HEK293 (cell line): ENCODE results near the gene EPOP.

Experiments
- CTCF ChIP-seq: fragments of 450-650 bp; formaldehyde crosslinking; IDR thresholded peaks from 2 replicates; pipeline ENCODE4 v1.5.1; 2016; ENCODE audit warnings: missing biosample characterization, missing genetic modification characterization
- GLI2 ChIP-seq: fragments of 450-650 bp; formaldehyde crosslinking; IDR thresholded peaks from 2 replicates; pipeline ENCODE4; 2017; ENCODE audit warnings: missing biosample characterization, missing genetic modification characterization, low read depth, borderline replicate concordance
- GLIS1 ChIP-seq: fragments of 450-650 bp; formaldehyde crosslinking; IDR thresholded peaks from 2 replicates; pipeline ENCODE4 v1.5.1; 2016; ENCODE audit warnings: missing biosample characterization, missing genetic modification characterization
- HOXA7 ChIP-seq: sonication (generic); formaldehyde crosslinking; IDR thresholded peaks from 2 replicates; pipeline ENCODE4 v1.8.1; 2022; ENCODE audit warnings: missing genetic modification reagents, borderline replicate concordance
- KLF1 ChIP-seq: fragments of 450-650 bp; formaldehyde crosslinking; IDR thresholded peaks from 2 replicates; pipeline ENCODE4 v1.5.1; 2016; ENCODE audit warnings: missing biosample characterization, missing genetic modification characterization
- KLF17 ChIP-seq: fragments of 450-650 bp; formaldehyde crosslinking; IDR thresholded peaks from 2 replicates; pipeline ENCODE4 v1.5.1; 2016; ENCODE audit warnings: missing biosample characterization, missing genetic modification characterization
- OVOL3 ChIP-seq: fragments of 450-650 bp; formaldehyde crosslinking; IDR thresholded peaks from 2 replicates; pipeline ENCODE4 v1.5.1; 2016; ENCODE audit warnings: missing biosample characterization, missing genetic modification characterization
- SETDB1 ChIP-seq: IDR thresholded peaks from one replicate; pipeline ENCODE4 v1.6.1; 2017; ENCODE audit warnings: mild to moderate bottlenecking, low read length, moderate library complexity, mixed read lengths; ENCODE audit not compliant: insufficient read length
- TRIM28 ChIP-seq: IDR thresholded peaks from 2 replicates; pipeline ENCODE4 v1.6.1; 2011; ENCODE audit warnings: low read length, control low read depth, borderline replicate concordance
- ZBTB17 ChIP-seq: fragments of 450-650 bp; formaldehyde crosslinking; IDR thresholded peaks from 2 replicates; pipeline ENCODE4 v1.5.1; 2016; ENCODE audit warnings: missing biosample characterization, missing genetic modification characterization
- ZEB2 ChIP-seq: fragments of 450-650 bp; formaldehyde crosslinking; IDR thresholded peaks from 2 replicates; pipeline ENCODE4 v1.5.1; 2016; ENCODE audit warnings: missing biosample characterization, missing genetic modification characterization
- ZIC2 ChIP-seq: fragments of 450-650 bp; formaldehyde crosslinking; IDR thresholded peaks from 2 replicates; pipeline ENCODE4 v1.5.1; 2016; ENCODE audit warnings: missing biosample characterization, missing genetic modification characterization
- ZNF10 ChIP-seq: fragments of 450-650 bp; formaldehyde crosslinking; IDR thresholded peaks from 2 replicates; pipeline ENCODE4 v1.5.1; 2017; ENCODE audit warnings: missing biosample characterization, missing genetic modification characterization
- ZNF121 ChIP-seq: fragments of 450-650 bp; formaldehyde crosslinking; IDR thresholded peaks from 2 replicates; pipeline ENCODE4 v1.5.1; 2016; ENCODE audit warnings: missing biosample characterization, missing genetic modification characterization
- ZNF132 ChIP-seq: fragments of 450-650 bp; formaldehyde crosslinking; IDR thresholded peaks from 2 replicates; pipeline ENCODE4 v1.5.1; 2017; ENCODE audit warnings: missing biosample characterization, missing genetic modification characterization, borderline replicate concordance
- ZNF148 ChIP-seq: fragments of 450-650 bp; formaldehyde crosslinking; IDR thresholded peaks from 2 replicates; pipeline ENCODE4 v1.5.0; 2017; ENCODE audit warnings: missing biosample characterization, missing genetic modification characterization, borderline replicate concordance
- ZNF184 ChIP-seq: fragments of 450-650 bp; IDR thresholded peaks from 2 replicates; pipeline ENCODE4 v1.5.1; 2018; ENCODE audit warnings: missing biosample characterization, mild to moderate bottlenecking, missing genetic modification characterization
- ZNF23 ChIP-seq: fragments of 450-650 bp; formaldehyde crosslinking; IDR thresholded peaks from 2 replicates; pipeline ENCODE4 v1.5.1; 2016; ENCODE audit warnings: missing biosample characterization, missing genetic modification characterization, borderline replicate concordance
- ZNF292 ChIP-seq: fragments of 450-650 bp; formaldehyde crosslinking; IDR thresholded peaks from 2 replicates; pipeline ENCODE4 v1.5.1; 2016; ENCODE audit warnings: low read depth, missing biosample characterization, missing genetic modification characterization, borderline replicate concordance
- ZNF302 ChIP-seq: fragments of 450-650 bp; formaldehyde crosslinking; IDR thresholded peaks from 2 replicates; pipeline ENCODE4 v1.5.1; 2016; ENCODE audit warnings: missing biosample characterization, missing genetic modification characterization, low read depth
- ZNF558 ChIP-seq: fragments of 450-650 bp; formaldehyde crosslinking; IDR thresholded peaks from 2 replicates; pipeline ENCODE4 v1.5.1; 2016; ENCODE audit warnings: missing biosample characterization, missing genetic modification characterization
- ZNF600 ChIP-seq: fragments of 450-650 bp; formaldehyde crosslinking; IDR thresholded peaks from 2 replicates; pipeline ENCODE4 v1.5.1; 2016; ENCODE audit warnings: missing biosample characterization, missing genetic modification characterization
- ZNF629 ChIP-seq: fragments of 450-650 bp; formaldehyde crosslinking; IDR thresholded peaks from 2 replicates; pipeline ENCODE4 v1.5.1; 2017; ENCODE audit warnings: missing biosample characterization, missing genetic modification characterization
- ZNF76 ChIP-seq: fragments of 450-650 bp; formaldehyde crosslinking; IDR thresholded peaks from 2 replicates; pipeline ENCODE4; 2016; ENCODE audit warnings: low read depth, missing biosample characterization, missing genetic modification characterization, borderline replicate concordance
- ZNF791 ChIP-seq: fragments of 450-650 bp; formaldehyde crosslinking; IDR thresholded peaks from 2 replicates; pipeline ENCODE4 v1.5.1; 2016; ENCODE audit warnings: missing biosample characterization, missing genetic modification characterization
- ZXDB ChIP-seq: fragments of 450-650 bp; formaldehyde crosslinking; IDR thresholded peaks from 2 replicates; pipeline ENCODE4 v1.5.1; 2016; ENCODE audit warnings: missing biosample characterization, missing genetic modification characterization
- TF ChIP-seq, protein P1 (sequence below): fragments of 450-650 bp; formaldehyde crosslinking; IDR thresholded peaks from 2 replicates; pipeline ENCODE4 v1.5.1; 2016; ENCODE audit warnings: missing biosample characterization, missing genetic modification characterization
- TF ChIP-seq, protein P2 (sequence below): IDR thresholded peaks from 2 replicates; pipeline ENCODE4 v1.6.1; 2011; ENCODE audit warnings: mild to moderate bottlenecking, low read depth, low read length, borderline replicate concordance
- TF ChIP-seq, protein P3 (sequence below): fragments of 450-650 bp; formaldehyde crosslinking; IDR thresholded peaks from 2 replicates; pipeline ENCODE4 v1.5.1; 2016; ENCODE audit warnings: missing biosample characterization, missing genetic modification characterization

EPOP gene

DNA sequence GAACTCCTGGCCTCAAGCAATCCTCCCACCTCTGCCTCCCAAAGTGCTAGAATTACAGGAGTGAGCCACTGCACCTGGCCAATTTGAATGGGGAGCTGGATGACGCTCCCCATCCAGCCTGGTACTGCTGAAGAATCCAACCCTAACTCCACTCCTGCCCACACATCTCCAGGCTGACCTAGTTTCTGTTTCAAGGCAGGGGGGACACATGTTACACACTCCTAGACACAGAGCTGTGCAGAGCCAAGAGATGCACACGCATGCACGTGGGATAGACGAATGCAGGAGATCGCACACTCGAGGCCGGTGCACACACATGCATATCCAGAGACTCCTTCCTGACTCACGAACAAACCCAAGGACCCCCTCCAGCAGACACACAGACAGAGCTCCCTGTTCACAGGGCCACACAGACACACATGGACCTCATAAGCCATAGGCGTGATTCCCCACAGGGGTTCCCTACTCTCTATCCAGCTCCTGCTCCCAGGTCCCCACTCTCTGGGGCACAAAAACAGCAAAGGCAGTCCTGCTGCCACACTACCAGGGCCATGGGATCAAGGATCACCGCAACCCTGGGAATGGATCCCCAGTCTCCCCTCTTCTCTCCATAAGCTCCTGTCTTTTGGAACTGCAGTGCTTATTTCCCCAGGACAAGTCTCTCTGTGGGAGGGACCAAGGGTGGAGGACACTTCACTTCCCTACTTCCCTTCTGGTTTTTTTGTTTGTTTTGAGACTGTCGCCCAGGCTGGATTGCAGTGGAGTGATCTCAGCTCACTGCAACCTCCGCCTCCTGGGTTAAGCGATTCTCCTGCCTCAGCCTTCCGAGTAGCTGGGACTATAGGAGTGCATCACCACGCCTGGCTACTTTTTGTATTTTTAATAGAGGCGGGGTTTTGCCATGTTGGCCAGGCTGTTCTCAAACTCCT is 14.4 kb downstream of the EPOP start (continued):
- TF ChIP-seq, protein P1, sequence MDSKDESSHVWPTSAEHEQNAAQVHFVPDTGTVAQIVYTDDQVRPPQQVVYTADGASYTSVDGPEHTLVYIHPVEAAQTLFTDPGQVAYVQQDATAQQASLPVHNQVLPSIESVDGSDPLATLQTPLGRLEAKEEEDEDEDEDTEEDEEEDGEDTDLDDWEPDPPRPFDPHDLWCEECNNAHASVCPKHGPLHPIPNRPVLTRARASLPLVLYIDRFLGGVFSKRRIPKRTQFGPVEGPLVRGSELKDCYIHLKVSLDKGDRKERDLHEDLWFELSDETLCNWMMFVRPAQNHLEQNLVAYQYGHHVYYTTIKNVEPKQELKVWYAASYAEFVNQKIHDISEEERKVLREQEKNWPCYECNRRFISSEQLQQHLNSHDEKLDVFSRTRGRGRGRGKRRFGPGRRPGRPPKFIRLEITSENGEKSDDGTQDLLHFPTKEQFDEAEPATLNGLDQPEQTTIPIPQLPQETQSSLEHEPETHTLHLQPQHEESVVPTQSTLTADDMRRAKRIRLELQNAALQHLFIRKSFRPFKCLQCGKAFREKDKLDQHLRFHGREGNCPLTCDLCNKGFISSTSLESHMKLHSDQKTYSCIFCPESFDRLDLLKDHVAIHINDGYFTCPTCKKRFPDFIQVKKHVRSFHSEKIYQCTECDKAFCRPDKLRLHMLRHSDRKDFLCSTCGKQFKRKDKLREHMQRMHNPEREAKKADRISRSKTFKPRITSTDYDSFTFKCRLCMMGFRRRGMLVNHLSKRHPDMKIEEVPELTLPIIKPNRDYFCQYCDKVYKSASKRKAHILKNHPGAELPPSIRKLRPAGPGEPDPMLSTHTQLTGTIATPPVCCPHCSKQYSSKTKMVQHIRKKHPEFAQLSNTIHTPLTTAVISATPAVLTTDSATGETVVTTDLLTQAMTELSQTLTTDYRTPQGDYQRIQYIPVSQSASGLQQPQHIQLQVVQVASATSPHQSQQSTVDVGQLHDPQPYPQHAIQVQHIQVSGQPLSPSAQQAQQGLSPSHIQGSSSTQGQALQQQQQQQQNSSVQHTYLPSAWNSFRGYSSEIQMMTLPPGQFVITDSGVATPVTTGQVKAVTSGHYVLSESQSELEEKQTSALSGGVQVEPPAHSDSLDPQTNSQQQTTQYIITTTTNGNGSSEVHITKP (tag by site-specific recombination), result peak; percentile 100
- TF ChIP-seq OVOL3 (tag by site-specific recombination) (no peak), ZNF600 (tag by site-specific recombination) (peak; percentile 69; the same call in 1 of the 2 replicates), ZEB2 (tag by site-specific recombination) (no peak), ZNF76 (tag by site-specific recombination) (no peak), ZBTB17 (tag by site-specific recombination) (peak; percentile 79), GLI2 (tag by site-specific recombination) (no peak), ZIC2 (tag by site-specific recombination) (peak; percentile 33), ZNF302 (tag by site-specific recombination) (no peak), ZNF791 (tag by site-specific recombination) (no peak), ZNF148 (no peak), KLF1 (tag by site-specific recombination) (0 out of 2 replicates have a peak, but pooled peaks have one; percentile 33), ZNF184 (tag by site-specific recombination) (no peak), ZNF292 (tag by site-specific recombination) (no peak), ZNF629 (tag by site-specific recombination) (no peak), GLIS1 (tag by site-specific recombination) (peak; percentile 34; the same call in 1 of the 2 replicates), ZXDB (tag by site-specific recombination) (no peak), ZNF23 (tag by site-specific recombination) (no peak), ZNF10 (tag by site-specific recombination) (no peak), ZNF132 (tag by site-specific recombination) (no peak), KLF17 (tag by site-specific recombination) (no peak), SETDB1 (no peak), CTCF (tag by site-specific recombination) (no peak), TRIM28 (no peak), HOXA7 (no peak), ZNF558 (no peak), ZNF121 (no peak)
- TF ChIP-seq, protein P2, sequence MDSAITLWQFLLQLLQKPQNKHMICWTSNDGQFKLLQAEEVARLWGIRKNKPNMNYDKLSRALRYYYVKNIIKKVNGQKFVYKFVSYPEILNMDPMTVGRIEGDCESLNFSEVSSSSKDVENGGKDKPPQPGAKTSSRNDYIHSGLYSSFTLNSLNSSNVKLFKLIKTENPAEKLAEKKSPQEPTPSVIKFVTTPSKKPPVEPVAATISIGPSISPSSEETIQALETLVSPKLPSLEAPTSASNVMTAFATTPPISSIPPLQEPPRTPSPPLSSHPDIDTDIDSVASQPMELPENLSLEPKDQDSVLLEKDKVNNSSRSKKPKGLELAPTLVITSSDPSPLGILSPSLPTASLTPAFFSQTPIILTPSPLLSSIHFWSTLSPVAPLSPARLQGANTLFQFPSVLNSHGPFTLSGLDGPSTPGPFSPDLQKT, result no peak
- TF ChIP-seq, protein P3, sequence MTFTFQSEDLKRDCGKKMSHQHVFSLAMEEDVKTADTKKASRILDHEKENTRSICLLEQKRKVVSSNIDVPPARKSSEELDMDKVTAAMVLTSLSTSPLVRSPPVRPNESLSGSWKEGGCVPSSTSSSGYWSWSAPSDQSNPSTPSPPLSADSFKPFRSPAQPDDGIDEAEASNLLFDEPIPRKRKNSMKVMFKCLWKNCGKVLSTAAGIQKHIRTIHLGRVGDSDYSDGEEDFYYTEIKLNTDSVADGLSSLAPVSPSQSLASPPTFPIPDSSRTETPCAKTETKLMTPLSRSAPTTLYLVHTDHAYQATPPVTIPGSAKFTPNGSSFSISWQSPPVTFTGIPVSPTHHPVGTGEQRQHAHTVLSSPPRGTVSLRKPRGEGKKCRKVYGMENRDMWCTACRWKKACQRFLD (tag by site-specific recombination), result no peak
